Measurements from ENCODE around the gene HDAC3. TPM values are rescaled to one million over a fixed set of nuclear protein-coding genes. Genes with fewer than 3 reads are reported as not detected.

HDAC3 gene
- 85.9 and 93.9 TPM in 2 replicates for total RNA-seq (2014; rRNA removed; shearing (Covaris generic))

DNA sequence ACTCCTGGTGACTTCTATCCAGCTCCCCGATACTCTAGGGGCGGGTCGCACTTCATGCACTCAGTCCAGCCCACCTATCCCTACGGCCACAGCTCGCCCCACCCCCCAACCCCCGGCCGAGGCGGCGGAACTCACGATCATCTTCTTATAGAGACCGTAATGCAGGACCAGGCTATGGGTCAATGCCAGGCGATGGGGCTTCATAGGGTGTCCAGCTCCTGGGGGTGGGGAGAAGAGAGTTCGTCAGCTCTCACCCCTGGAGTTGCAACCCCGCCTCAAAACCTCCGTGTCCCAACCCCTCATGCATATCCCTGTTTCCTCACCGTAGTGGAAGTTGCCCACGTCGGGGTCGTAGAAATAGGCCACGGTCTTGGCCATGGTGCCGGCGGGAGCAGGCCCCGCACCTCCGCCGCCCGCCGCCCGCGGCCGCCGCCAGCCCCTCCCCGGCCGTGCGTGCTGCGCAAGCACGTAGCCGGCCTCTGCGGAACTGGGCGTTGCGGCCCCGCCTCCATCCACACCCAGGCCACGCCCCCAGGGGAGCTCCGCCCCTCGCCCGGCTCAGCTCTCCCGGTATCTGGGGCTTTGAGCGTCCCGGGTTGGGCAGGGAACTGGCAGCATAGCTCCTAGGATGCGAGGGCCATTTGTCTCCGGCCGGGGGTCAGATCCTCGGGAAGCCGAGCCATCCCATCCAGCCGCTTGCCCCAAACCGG is at the start of gene HDAC3, which contains the start of gene RELL2:
Gene HDAC3 (minus strand): TSS at position 437 of the 710 bp plus-strand sequence. CDS start 59 bp downstream, at position 378.
Gene RELL2 (plus strand): TSS at position 585 of the 710 bp plus-strand sequence. CDS start 1,229 bp downstream, outside the sequence.
- Histone ChIP-seq H3K36me3 (peaks cover 44% of the 10 kb centered on the region), H3K4me3 (peak within 1 kb of the TSS; percentile 67), H3K27me3 (replicated peaks) (no peaks in the 10 kb centered on the region), H3K27ac (no peak within 1 kb of the TSS), H3K4me1 (replicated peaks) (peaks cover 27% of the 10 kb centered on the region), H3K9me3 (replicated peaks) (no peaks in the 10 kb centered on the region)
- DNase-seq (ENCODE audit: low read depth in 1 of 2, low spot score in 2 of 2) = peak; percentile 95 to 97

DNA sequence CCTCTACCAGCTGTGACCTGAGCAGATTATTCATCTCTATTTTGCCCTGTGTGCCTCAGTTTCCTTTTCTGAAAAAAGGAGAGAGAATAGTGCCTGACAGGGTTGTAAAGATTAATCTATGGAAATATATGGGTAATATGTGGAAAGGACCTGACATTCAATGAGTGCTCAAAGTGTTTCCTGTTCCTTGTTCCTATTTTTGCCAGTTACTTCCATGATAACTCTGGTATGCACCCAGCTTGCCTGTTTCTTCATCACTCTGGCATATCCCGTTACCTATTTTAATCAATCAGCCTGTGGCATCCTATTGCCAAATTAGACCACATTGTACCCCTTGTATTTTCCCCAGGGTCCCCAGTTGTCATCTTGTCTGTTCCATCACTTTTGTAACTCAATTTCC is 48.9 kb upstream of the HDAC3 start:
- H3K27me3 ChIP-seq (replicated peaks) = peaks cover 10% of the 10 kb centered on the region; the same call in 1 of the 2 replicates
- H3K9me3 ChIP-seq (replicated peaks) = no peaks in the 10 kb centered on the region
- peaks cover 2% of the 10 kb centered on the region for H3K36me3 ChIP-seq
- no peak overlapping the region for H3K27ac ChIP-seq
- DNase-seq (ENCODE audit: low read depth in 1 of 2, low spot score in 2 of 2) = no peak
- H3K4me1 ChIP-seq (replicated peaks) = peaks cover 22% of the 10 kb centered on the region
- H3K4me3 ChIP-seq = no peak overlapping the region

- H3K27ac ChIP-seq = no peak overlapping the region
- H3K4me1 ChIP-seq (replicated peaks) = peaks cover 27% of the 10 kb centered on the region
- H3K9me3 ChIP-seq (replicated peaks) = no peaks in the 10 kb centered on the region
- 0 out of 2 replicates have a peak, but pooled peaks cover 2% of the 10 kb centered on the region for H3K27me3 ChIP-seq (replicated peaks)
- no peak for DNase-seq (ENCODE audit: low read depth in 1 of 2, low spot score in 2 of 2)
- H3K36me3 ChIP-seq = peaks cover 21% of the 10 kb centered on the region
- no peak overlapping the region for H3K4me3 ChIP-seq
Measured at GRCh38 chr5:141683596-141684141, 47.0 kb upstream of the HDAC3 start.

GRCh38 chr5:141681695-141682641 is 45.3 kb upstream of the HDAC3 start, which contains the start of gene ARAP3:
ARAP3 (minus strand) TSS chr5:141682230; CDS start chr5:141680486, 1,744 bp downstream.
- Histone ChIP-seq H3K27ac (peak within 1 kb of the TSS; percentile 79), H3K4me1 (replicated peaks) (peaks cover 27% of the 10 kb centered on the region), H3K36me3 (peaks cover 33% of the 10 kb centered on the region), H3K9me3 (replicated peaks) (no peaks in the 10 kb centered on the region), H3K27me3 (replicated peaks) (no peaks in the 10 kb centered on the region), H3K4me3 (peak within 1 kb of the TSS; percentile 49)
- peak; percentile 78 to 93 for DNase-seq (ENCODE audit: low read depth in 1 of 2, low spot score in 2 of 2)

GRCh38 chr5:141681295-141681694 is 44.6 kb upstream of the HDAC3 start:
- Histone ChIP-seq H3K4me3 (peak overlapping the region; percentile 49), H3K27me3 (replicated peaks) (no peaks in the 10 kb centered on the region), H3K4me1 (replicated peaks) (peaks cover 27% of the 10 kb centered on the region), H3K9me3 (replicated peaks) (no peaks in the 10 kb centered on the region), H3K36me3 (peaks cover 39% of the 10 kb centered on the region), H3K27ac (peak overlapping the region; percentile 79)
- no peak for DNase-seq (ENCODE audit: low read depth in 1 of 2, low spot score in 2 of 2)

GRCh38 chr5:141680751-141681201 is 44.1 kb upstream of the HDAC3 start:
- peak; percentile 79 to 89 for DNase-seq (ENCODE audit: low read depth in 1 of 2, low spot score in 2 of 2)
- Histone ChIP-seq H3K4me1 (replicated peaks) (peaks cover 27% of the 10 kb centered on the region), H3K9me3 (replicated peaks) (no peaks in the 10 kb centered on the region), H3K4me3 (peak overlapping the region; percentile 49), H3K27me3 (replicated peaks) (no peaks in the 10 kb centered on the region), H3K36me3 (peaks cover 44% of the 10 kb centered on the region), H3K27ac (peak overlapping the region; percentile 79)

GRCh38 chr5:141680178-141680577 is 43.5 kb upstream of the HDAC3 start:
- peaks cover 45% of the 10 kb centered on the region for H3K36me3 ChIP-seq
- H3K4me3 ChIP-seq = no peak overlapping the region
- no peaks in the 10 kb centered on the region for H3K27me3 ChIP-seq (replicated peaks)
- peaks cover 27% of the 10 kb centered on the region for H3K4me1 ChIP-seq (replicated peaks)
- H3K9me3 ChIP-seq (replicated peaks) = no peaks in the 10 kb centered on the region
- peak overlapping the region; percentile 79; the same call in 1 of the 2 replicates for H3K27ac ChIP-seq
- no peak for DNase-seq (ENCODE audit: low read depth in 1 of 2, low spot score in 2 of 2)

DNA sequence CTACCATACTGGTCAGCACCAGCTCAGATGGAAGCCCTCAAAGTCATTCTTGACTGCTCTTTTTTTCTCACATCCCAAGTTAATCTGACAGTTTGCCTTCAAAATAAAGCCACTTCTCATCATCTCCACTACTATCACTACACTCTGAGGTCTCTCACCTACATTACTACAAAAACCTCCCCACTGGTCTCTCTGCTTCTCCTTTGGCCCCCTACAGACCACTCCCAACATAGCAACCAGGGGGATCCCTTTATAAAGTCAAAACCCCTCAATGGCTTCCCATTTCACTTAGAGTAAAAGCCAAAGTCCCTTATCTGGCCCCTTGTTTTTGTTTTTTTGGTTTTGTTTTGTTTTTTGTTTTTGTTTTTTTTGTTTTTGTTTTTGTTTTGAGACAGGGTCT is 40.8 kb upstream of the HDAC3 start:
- DNase-seq (ENCODE audit: low read depth in 1 of 2, low spot score in 2 of 2) = no peak
- no peak overlapping the region for H3K4me3 ChIP-seq
- H3K27me3 ChIP-seq (replicated peaks) = no peaks in the 10 kb centered on the region
- H3K27ac ChIP-seq = no peak overlapping the region
- peaks cover 67% of the 10 kb centered on the region for H3K36me3 ChIP-seq
- H3K4me1 ChIP-seq (replicated peaks) = peaks cover 20% of the 10 kb centered on the region
- no peaks in the 10 kb centered on the region for H3K9me3 ChIP-seq (replicated peaks)

GRCh38 chr5:141675672-141676071 is 39.0 kb upstream of the HDAC3 start:
- Histone ChIP-seq H3K9me3 (replicated peaks) (no peaks in the 10 kb centered on the region), H3K4me1 (replicated peaks) (peaks cover 6% of the 10 kb centered on the region), H3K27me3 (replicated peaks) (no peaks in the 10 kb centered on the region), H3K4me3 (no peak overlapping the region), H3K27ac (no peak overlapping the region), H3K36me3 (peaks cover 82% of the 10 kb centered on the region)
- no peak for DNase-seq (ENCODE audit: low read depth in 1 of 2, low spot score in 2 of 2)

DNA sequence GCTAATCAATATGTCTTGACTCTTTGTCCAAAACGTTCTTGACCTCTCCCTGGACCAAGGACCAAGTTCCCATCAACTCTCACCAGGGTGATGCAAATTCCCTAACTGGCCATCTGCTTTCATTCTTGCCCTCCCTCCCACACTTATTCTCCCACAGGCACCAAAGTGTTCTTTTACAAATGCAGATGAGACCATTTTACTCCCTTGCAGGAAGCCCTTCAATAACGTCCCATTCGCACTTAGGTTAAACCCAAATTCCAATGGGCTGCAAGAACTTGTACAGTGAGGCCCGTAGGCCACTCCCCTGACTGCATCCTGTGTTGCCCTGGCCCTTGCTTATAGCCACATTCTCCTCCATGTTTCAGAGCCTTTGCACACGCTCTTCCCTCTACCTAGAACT is 38.1 kb upstream of the HDAC3 start:
- Histone ChIP-seq H3K36me3 (peaks cover 82% of the 10 kb centered on the region), H3K4me3 (no peak overlapping the region), H3K27me3 (replicated peaks) (no peaks in the 10 kb centered on the region), H3K9me3 (replicated peaks) (no peaks in the 10 kb centered on the region), H3K27ac (no peak overlapping the region), H3K4me1 (replicated peaks) (no peaks in the 10 kb centered on the region; the same call in 1 of the 2 replicates)
- no peak for DNase-seq (ENCODE audit: low read depth in 1 of 2, low spot score in 2 of 2)

DNA sequence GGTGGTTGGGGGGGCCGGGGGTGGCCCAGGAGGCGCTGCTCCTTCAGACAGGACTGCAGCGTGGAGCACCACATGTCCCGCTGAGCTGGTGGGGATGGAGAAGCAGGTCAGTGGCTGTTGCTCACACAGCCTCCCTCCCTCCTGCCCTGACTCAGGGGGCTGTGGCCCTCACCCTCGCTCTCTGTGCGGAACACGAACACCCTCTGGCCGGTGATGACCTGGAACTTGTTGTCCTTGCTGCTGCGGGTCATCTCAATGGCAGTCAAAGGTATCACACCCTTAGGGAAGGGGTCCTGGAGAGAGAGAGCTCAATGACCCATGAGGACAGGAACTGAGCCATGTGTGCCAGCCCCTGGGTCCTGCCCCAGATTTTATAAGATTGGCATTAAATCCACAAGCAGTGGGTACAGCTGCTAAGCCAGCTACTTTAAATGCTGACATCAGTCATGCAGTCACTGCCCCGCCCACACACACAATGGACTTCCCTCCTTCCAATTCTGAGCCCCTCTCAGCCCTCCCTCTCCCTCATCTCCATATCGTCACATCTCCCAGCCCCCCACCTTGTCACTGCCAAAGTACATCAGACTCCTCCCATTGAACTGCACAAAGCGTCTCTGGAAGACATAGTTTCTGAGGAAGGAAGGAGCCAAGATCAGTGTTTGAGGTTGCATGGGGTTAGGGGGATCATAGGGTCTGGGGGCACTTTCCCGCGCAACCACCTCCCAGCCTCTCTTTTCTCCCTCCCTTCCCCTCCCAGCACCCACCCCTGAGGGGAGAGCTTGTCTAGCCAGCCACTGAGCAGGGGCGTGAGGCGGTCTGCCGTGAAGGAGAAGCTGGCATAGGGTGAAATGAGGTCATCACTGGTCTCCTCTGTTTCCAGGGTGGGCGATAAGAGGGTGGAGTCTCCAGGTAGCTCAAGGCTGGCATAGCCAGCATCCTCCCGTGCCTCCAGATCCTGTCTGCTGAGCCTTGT is 36.5 kb upstream of the HDAC3 start:
- Histone ChIP-seq H3K9me3 (replicated peaks) (0 out of 2 replicates have a peak, but pooled peaks cover 3% of the 10 kb centered on the region), H3K4me3 (no peak overlapping the region), H3K27me3 (replicated peaks) (no peaks in the 10 kb centered on the region), H3K36me3 (peaks cover 80% of the 10 kb centered on the region), H3K27ac (no peak overlapping the region), H3K4me1 (replicated peaks) (no peaks in the 10 kb centered on the region; the same call in 1 of the 2 replicates)
- no peak for DNase-seq (ENCODE audit: low read depth in 1 of 2, low spot score in 2 of 2)

DNA sequence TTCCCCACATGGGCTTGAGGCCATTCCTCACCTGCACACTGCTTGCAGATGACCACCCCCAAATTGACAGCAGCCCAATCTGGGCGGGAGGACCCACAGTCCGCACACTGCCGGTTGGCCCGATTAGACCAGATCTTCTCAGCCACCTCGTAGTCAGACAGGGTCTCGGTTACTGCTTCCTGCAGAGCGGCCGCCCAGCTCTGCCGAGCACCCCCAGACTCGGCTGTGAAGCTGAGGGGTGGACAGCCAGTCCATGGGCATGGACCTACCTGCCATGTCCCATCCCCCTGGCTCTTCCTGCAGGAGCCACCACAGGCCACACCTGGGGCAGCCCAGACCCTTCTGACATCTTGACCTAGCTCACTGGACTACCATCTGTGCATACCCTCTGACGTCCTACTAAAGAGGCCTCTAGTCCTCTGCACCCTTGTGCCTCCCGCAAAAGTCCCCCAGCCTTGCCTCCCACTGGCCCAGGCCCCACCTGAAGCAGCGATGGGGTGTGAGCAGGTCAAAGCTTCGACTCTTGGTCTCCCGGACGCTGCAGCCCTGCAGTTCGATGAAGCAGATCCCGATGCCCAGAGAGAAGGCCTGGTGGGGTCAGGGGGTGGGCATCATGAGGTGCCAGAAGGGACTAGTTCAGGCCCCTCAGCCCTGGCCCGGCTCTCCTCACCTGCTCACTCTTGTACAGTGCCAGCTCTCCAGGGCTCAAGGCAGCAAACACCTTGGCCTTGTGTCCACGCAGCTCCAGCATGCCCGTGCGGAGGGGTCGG is 35.6 kb upstream of the HDAC3 start:
- Histone ChIP-seq H3K9me3 (replicated peaks) (0 out of 2 replicates have a peak, but pooled peaks cover 3% of the 10 kb centered on the region), H3K4me3 (no peak overlapping the region), H3K27ac (no peak overlapping the region), H3K36me3 (peaks cover 75% of the 10 kb centered on the region), H3K27me3 (replicated peaks) (no peaks in the 10 kb centered on the region), H3K4me1 (replicated peaks) (no peaks in the 10 kb centered on the region; the same call in 1 of the 2 replicates)
- no peak for DNase-seq (ENCODE audit: low read depth in 1 of 2, low spot score in 2 of 2)
